HCT116 (cell line): ENCODE data around the gene APOBEC3A. TPM values are rescaled to one million over a fixed set of nuclear protein-coding genes. Genes with fewer than 3 reads are reported as not detected.

Experiments used
- ATAC-seq: fragments of 200-7000 bp; cut with Tn5 transposase; 2 replicates; pipeline ENCODE4 v1.9.1; 2020; ENCODE audit warnings: mild to moderate bottlenecking, moderate library complexity
- BruUV-seq: library from RNA; stranded (reverse); fragments of 400-500 nt; replicated peaks from 2 replicates; lab custom pipeline; 2021; lab: Mats Ljungman, UMichigan
- CTCF ChIA-PET: fragments of 300-600 bp; sonication (Branson Sonifier 250); formaldehyde crosslinking; loops from one replicate; lab custom pipeline; 2021; ENCODE audit warnings: antibody characterized with exemption; lab: Charles Lee
- POLR2A ChIA-PET: fragments of 300-600, 350-600 bp; sonication (Branson Sonifier 250); formaldehyde crosslinking; loops from one replicate; lab custom pipeline; 2021; ENCODE audit warnings: antibody characterized with exemption; lab: Charles Lee
- RAD21 ChIA-PET, 2 experiments: fragments of 300-600 bp; sonication (Branson Sonifier 250); formaldehyde crosslinking; loops; one replicate each; lab custom pipeline; 2023; ENCODE audit warnings: low total read pairs in 2 of 2; ENCODE audit not compliant: uncharacterized antibody in 2 of 2, unreplicated experiment in 2 of 2, low non-redundant PET in 1 of 2; lab: Charles Lee
- DNase-seq: peaks from one replicate; pipeline ENCODE4 v3.0.0-alpha.2; 2010; ENCODE audit warnings: low read depth, low spot score
- H2AFZ ChIP-seq: fragments of 200-600 bp; shearing (Covaris generic), sonication (generic); 2 replicates; pipeline ENCODE4 v1.6.1; 2017; ENCODE audit warnings: low read depth, mixed run types, mixed read lengths, antibody characterized with exemption, low read length; ENCODE audit not compliant: poor library complexity, severe bottlenecking
- H3K27ac ChIP-seq: 2 replicates; pipeline ENCODE4 v1.5.1; 2012; ENCODE audit warnings: low read depth, low read length
- H3K27me3 ChIP-seq: fragments of 200-600 bp; sonication (generic); 2 replicates; pipeline ENCODE4 v1.6.1; 2016; ENCODE audit warnings: mixed run types, low read length, mixed read lengths; ENCODE audit not compliant: insufficient read depth
- H3K36me3 ChIP-seq, 2 experiments: fragments of 200-500 bp in 1 of 2; fragments of 200-600 bp in 1 of 2; sonication (Bioruptor generic) in 1 of 2; sonication (generic) in 1 of 2; 2 replicates each; pipeline versions ENCODE4 v1.5.1 to v1.6.1; 2014 to 2016; ENCODE audit warnings: low read length in 2 of 2, inconsistent platforms in 1 of 2, mixed read lengths in 1 of 2, mixed run types in 1 of 2; ENCODE audit not compliant: insufficient read depth in 2 of 2, control insufficient read depth in 1 of 2
- H3K4me1 ChIP-seq, 2 experiments: fragments of 200-600 bp in 1 of 2; sonication (generic) in 1 of 2; 2 replicates each; pipeline versions ENCODE4 v1.5.1 to v1.6.1; 2012 to 2017; ENCODE audit warnings: low read length in 2 of 2, inconsistent platforms in 1 of 2, mild to moderate bottlenecking in 1 of 2, mixed read lengths in 1 of 2, mixed run types in 1 of 2, moderate library complexity in 1 of 2; ENCODE audit not compliant: insufficient read depth in 2 of 2, control insufficient read depth in 1 of 2
- H3K4me2 ChIP-seq: fragments of 200-600 bp; sonication (generic); 2 replicates; pipeline ENCODE4 v1.6.1; 2017; ENCODE audit warnings: mixed run types, low read length, mixed read lengths
- H3K4me3 ChIP-seq, 2 experiments: fragments of 200-600 bp in 1 of 2; sonication (generic) in 1 of 2; replicated peaks in 1 of 2; 2 replicates each; pipeline ENCODE4 v1.5.1; 2011 to 2016; ENCODE audit warnings: low read length in 2 of 2, control low read depth in 1 of 2, low read depth in 1 of 2, mild to moderate bottlenecking in 1 of 2, mixed read lengths in 1 of 2, mixed run types in 1 of 2
- H3K79me2 ChIP-seq: fragments of 200-600 bp; sonication (generic); 2 replicates; pipeline ENCODE4 v1.6.1; 2017; ENCODE audit warnings: mild to moderate bottlenecking, mixed run types, low read length, moderate library complexity, mixed read lengths; ENCODE audit not compliant: insufficient read depth
- H3K9ac ChIP-seq: fragments of 200-600 bp; sonication (generic); 2 replicates; pipeline ENCODE4 v1.6.1; 2016; ENCODE audit warnings: low read length, mixed read lengths
- H3K9me2 ChIP-seq: fragments of 200-600 bp; sonication (generic), shearing (Covaris generic); 2 replicates; pipeline ENCODE4 v1.6.1; 2017; ENCODE audit warnings: mixed run types, mild to moderate bottlenecking, moderate library complexity; ENCODE audit not compliant: insufficient read depth
- H3K9me3 ChIP-seq, 2 experiments: fragments of 200-500 bp in 1 of 2; fragments of 200-600 bp in 1 of 2; sonication (Bioruptor generic) in 1 of 2; sonication (generic) in 1 of 2; 2 replicates each; pipeline ENCODE4 v1.6.1; 2014 to 2017; ENCODE audit warnings: low read length in 2 of 2, mixed read lengths in 2 of 2, inconsistent platforms in 1 of 2, low read depth in 1 of 2, mild to moderate bottlenecking in 1 of 2, mixed run types in 1 of 2, moderate library complexity in 1 of 2; ENCODE audit not compliant: control insufficient read depth in 1 of 2, insufficient read depth in 1 of 2
- H4K20me1 ChIP-seq: fragments of 200-600 bp; sonication (generic), shearing (Covaris generic); 2 replicates; pipeline ENCODE4 v1.6.1; 2017; ENCODE audit warnings: mixed run types, mild to moderate bottlenecking, moderate library complexity; ENCODE audit not compliant: insufficient read depth
- ATF3 ChIP-seq: IDR thresholded peaks from 2 replicates; pipeline ENCODE4 v1.6.1; 2012
- CBX3 ChIP-seq: IDR thresholded peaks from 2 replicates; pipeline ENCODE4 v1.6.1; 2012; ENCODE audit warnings: low read depth
- EZH2 ChIP-seq: fragments of 200-600 bp; sonication (generic); IDR thresholded peaks from 2 replicates; pipeline ENCODE4 v1.6.1; 2017; ENCODE audit warnings: antibody characterized with exemption, mixed run types
- MAX ChIP-seq: IDR thresholded peaks from 2 replicates; pipeline ENCODE4 v1.6.1; 2012
- POLR2A ChIP-seq: IDR thresholded peaks from 2 replicates; pipeline ENCODE4 v1.7.0; 2011; ENCODE audit warnings: borderline replicate concordance; ENCODE audit not compliant: insufficient read depth, insufficient read length; ENCODE audit errors: extremely low read depth
- RAD21 ChIP-seq: IDR thresholded peaks from 2 replicates; pipeline ENCODE4 v1.6.1; 2012; ENCODE audit warnings: low read depth, mild to moderate bottlenecking
- REST ChIP-seq: IDR thresholded peaks from 2 replicates; pipeline ENCODE4 v1.6.1; 2012; ENCODE audit warnings: low read depth
- SIN3A ChIP-seq: IDR thresholded peaks from 2 replicates; pipeline ENCODE4 v1.6.1; 2012; ENCODE audit warnings: low read depth
- TCF7L2 ChIP-seq: IDR thresholded peaks from 2 replicates; pipeline ENCODE4 v1.7.0; 2011; ENCODE audit warnings: borderline replicate concordance, inconsistent platforms; ENCODE audit not compliant: insufficient read depth, insufficient read length; ENCODE audit errors: extremely low read depth
- intact Hi-C: fragments of 100-400 bp; cut with micrococcal nuclease; formaldehyde crosslinking; loops from 2 replicates; pipeline ENCODE4 v1.10.0; 2022
- total RNA-seq: library from RNA; stranded (reverse); gene quantifications from one replicate; pipeline ENCODE4 v1.2.1, GENCODE V29; 2021; ENCODE audit not compliant: unreplicated experiment

Gene APOBEC3A
- total RNA-seq, 1 experiment from 2014 or later = not detected

GRCh38 chr22:38956551-38956950, 858 bp upstream of the APOBEC3A start:
- H4K20me1 ChIP-seq = no peaks in the 10 kb centered on the region
- ChIA-PET RAD21 (no interaction called here), POLR2A (no interaction called here), CTCF (interaction anchor here (1.4 kb wide), 1 partner anchor 29 kb away, joined by 3 read pairs; no protein-coding TSS in a partner anchor)
- intact Hi-C loops = no loop called here
- H3K79me2 ChIP-seq = no peaks in the 10 kb centered on the region
- ATAC-seq = no peak
- H3K36me3 ChIP-seq = no peaks in the 10 kb centered on the region
- no peak overlapping the region for H3K4me2 ChIP-seq
- H3K9ac ChIP-seq = no peak overlapping the region
- no peak overlapping the region for H2AFZ ChIP-seq
- no peak overlapping the region for H3K4me3 ChIP-seq
- no peaks in the 10 kb centered on the region for H3K9me3 ChIP-seq
- no peak overlapping the region for H3K27ac ChIP-seq
- H3K4me1 ChIP-seq = no peaks in the 10 kb centered on the region; a peak in 1 of 4 replicates
- TF ChIP-seq ATF3 (no peak), TCF7L2 (no peak), MAX (no peak), POLR2A (no peak), SIN3A (no peak), RAD21 (no peak), EZH2 (no peak)
- no TSS peak for BruUV-seq
- H3K27me3 ChIP-seq = peaks cover 3% of the 10 kb centered on the region; the same call in 1 of the 2 replicates
- no peaks in the 10 kb centered on the region for H3K9me2 ChIP-seq
- DNase-seq = no peak

GRCh38 chr22:38957808-38958650, 620 bp downstream of the APOBEC3A start:
- no peak overlapping the region for H3K27ac ChIP-seq
- no peaks in the 10 kb centered on the region for H3K36me3 ChIP-seq
- no peak overlapping the region for H3K9ac ChIP-seq
- POLR2A ChIA-PET = no interaction called here
- no peaks in the 10 kb centered on the region for H3K79me2 ChIP-seq
- H3K27me3 ChIP-seq = peaks cover 3% of the 10 kb centered on the region; the same call in 1 of the 2 replicates
- no peak overlapping the region for H3K4me3 ChIP-seq
- intact Hi-C loops = no loop called here
- no peak overlapping the region for H3K4me2 ChIP-seq
- CTCF ChIA-PET = no interaction called here
- H3K4me1 ChIP-seq = no peaks in the 10 kb centered on the region; a peak in 1 of 4 replicates
- no peak for DNase-seq
- H4K20me1 ChIP-seq = no peaks in the 10 kb centered on the region
- TF ChIP-seq CBX3 = no peak
- no peak for TF ChIP-seq ATF3
- no peak for TF ChIP-seq REST
- no peak for TF ChIP-seq SIN3A
- no peak for TF ChIP-seq RAD21
- no peak for TF ChIP-seq EZH2
- TF ChIP-seq TCF7L2 = no peak
- TF ChIP-seq, all 23 proteins: peak for 0
- RAD21 ChIA-PET = no interaction called here
- no TSS peak for BruUV-seq
- ATAC-seq = no peak
- H2AFZ ChIP-seq = no peak overlapping the region
- H3K9me2 ChIP-seq = no peaks in the 10 kb centered on the region
- H3K9me3 ChIP-seq = no peaks in the 10 kb centered on the region
